WTC11 (cell line): Measurements from ENCODE around the gene NELL2.

Experiments used
- CDX4 ChIP-seq: fragments of 250-450 bp; sonication (Bioruptor Pico); IDR thresholded peaks from 2 replicates; pipeline ENCODE4 v1.9.0; 2021; ENCODE audit warnings: moderate library complexity, mild to moderate bottlenecking, inconsistent platforms, borderline replicate concordance
- CTCF ChIP-seq: fragments of 200-600 bp; IDR thresholded peaks from 2 replicates; pipeline ENCODE4 v1.8.0; 2022; ENCODE audit warnings: antibody characterized with exemption
- E2F4 ChIP-seq: sonication (generic); formaldehyde crosslinking; IDR thresholded peaks from 2 replicates; pipeline ENCODE4 v1.8.1; 2022; ENCODE audit warnings: low read depth, mild to moderate bottlenecking, moderate library complexity, missing genetic modification reagents, borderline replicate concordance
- TEAD1 ChIP-seq: sonication (generic); formaldehyde crosslinking; IDR thresholded peaks from 2 replicates; pipeline ENCODE4 v1.8.0; 2022; ENCODE audit warnings: mild to moderate bottlenecking, missing genetic modification reagents
- USF2 ChIP-seq: sonication (generic); formaldehyde crosslinking; IDR thresholded peaks from 2 replicates; pipeline ENCODE4 v1.8.1; 2023; ENCODE audit warnings: mild to moderate bottlenecking, missing genetic modification reagents, moderate library complexity

DNA sequence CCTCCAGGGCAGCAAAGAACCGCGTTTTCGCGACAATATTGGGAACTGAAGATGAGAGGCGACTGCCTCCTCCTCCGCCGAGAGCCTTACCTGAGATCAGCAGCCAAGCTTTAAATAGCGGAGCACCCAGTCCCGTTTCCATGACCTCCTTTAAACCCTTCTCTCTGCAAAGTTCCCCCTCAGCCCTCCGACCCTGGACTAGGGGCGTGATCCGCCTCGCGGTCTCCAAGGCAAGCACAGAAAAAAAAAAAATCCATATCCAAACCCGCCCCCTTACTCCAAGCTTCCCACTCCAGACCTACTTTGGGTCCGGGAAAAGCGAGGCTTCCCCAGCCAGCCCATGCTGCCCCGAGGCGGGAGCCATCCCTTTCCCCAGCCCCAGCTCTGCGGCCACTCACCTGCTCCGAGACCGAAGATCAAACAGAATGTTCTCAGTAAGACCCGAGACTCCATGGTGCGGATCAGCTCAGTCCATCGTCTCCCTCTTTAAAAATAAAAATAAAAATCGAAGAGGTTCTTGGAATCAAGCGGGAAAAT lies 630 bp downstream of the NELL2 start:
- no peak for TF ChIP-seq USF2 (CRISPR knock-in tag)
- TF ChIP-seq CTCF, result no peak
- no peak for TF ChIP-seq TEAD1 (CRISPR knock-in tag)
- no peak for TF ChIP-seq CDX4 (CRISPR knock-in tag)
- no peak for TF ChIP-seq E2F4 (CRISPR knock-in tag)
